Kidney epithelial cell (primary cell): ENCODE data around the gene WNT2B. TPM values are rescaled to one million over a fixed set of nuclear protein-coding genes. Genes with fewer than 3 reads are reported as not detected.

Source experiments
- total RNA-seq: library from RNA; depleted of rRNA; stranded (reverse); fragments of >200 nt; gene quantifications from 2 replicates; pipeline ENCODE4 v1.2.3, GENCODE V29; 2015

The WNT2B gene
- total RNA-seq, 1 donor from 2014 or later: 1.3 TPM

Other genes with a start within 250 kb of the WNT2B start
- gene CTTNBP2NL, start 112.8 kb upstream of the WNT2B start, total RNA-seq: 44.0 and 45.9 TPM in 2 replicates
- gene ST7L, start 110.2 kb downstream of the WNT2B start, total RNA-seq: 10.8 and 12.9 TPM in 2 replicates
- gene CAPZA1, start 110.9 kb downstream of the WNT2B start, total RNA-seq: 181 and 193 TPM in 2 replicates
- 46.7 and 57.0 TPM in 2 replicates for gene MOV10, start 165.7 kb downstream of the WNT2B start, total RNA-seq
- 634 and 639 TPM in 2 replicates for gene RHOC, start 198.2 kb downstream of the WNT2B start, total RNA-seq
- 2.1 and 2.3 TPM in 2 replicates for gene PPM1J, start 206.4 kb downstream of the WNT2B start, total RNA-seq